GM23338 (cell line): ENCODE results near the gene CAPN8. TPM values are rescaled to one million over a fixed set of nuclear protein-coding genes. Genes with fewer than 3 reads are reported as not detected.

Experiments
- ATAC-seq: fragments of 200-7000 bp; cut with Tn5 transposase; 3 replicates; pipeline ENCODE4 v1.9.1; 2020
- DNase-seq: peaks from one replicate; pipeline ENCODE4 v3.0.0-alpha.2; 2015; ENCODE audit warnings: low spot score
- H2AFZ ChIP-seq: fragments of 200-600 bp; sonication (generic); 2 replicates; pipeline ENCODE4 v1.8.0; 2016; ENCODE audit warnings: antibody characterized with exemption, mild to moderate bottlenecking, moderate library complexity
- H3F3A ChIP-seq: fragments of 200-600 bp; sonication (generic); replicated peaks from 2 replicates; pipeline ENCODE4 v1.8.0; 2017; ENCODE audit warnings: antibody characterized with exemption, mixed run types, low read depth
- H3K27ac ChIP-seq: fragments of 200-600 bp; sonication (generic); 2 replicates; pipeline ENCODE4 v1.6.1; 2016; ENCODE audit warnings: low read depth
- H3K27me3 ChIP-seq: fragments of 200-600 bp; sonication (generic); 2 replicates; pipeline ENCODE4 v1.8.0; 2016; ENCODE audit warnings: mild to moderate bottlenecking, mixed run types, moderate library complexity; ENCODE audit not compliant: insufficient read depth
- H3K36me3 ChIP-seq: fragments of 200-600 bp; sonication (generic); 2 replicates; pipeline ENCODE4 v1.8.0; 2016; ENCODE audit warnings: mild to moderate bottlenecking; ENCODE audit not compliant: insufficient read depth
- H3K4me1 ChIP-seq: fragments of 200-600 bp; sonication (generic); 2 replicates; pipeline ENCODE4 v1.8.0; 2016; ENCODE audit warnings: mild to moderate bottlenecking, moderate library complexity; ENCODE audit not compliant: insufficient read depth
- H3K4me2 ChIP-seq: fragments of 200-600 bp; sonication (generic); 2 replicates; pipeline ENCODE4 v1.7.1; 2017; ENCODE audit warnings: mixed run types
- H3K4me3 ChIP-seq: fragments of 200-600 bp; sonication (generic); 2 replicates; pipeline ENCODE4 v1.6.1; 2016; ENCODE audit warnings: mixed run types
- H3K79me2 ChIP-seq: fragments of 200-600 bp; sonication (generic); replicated peaks from 2 replicates; pipeline ENCODE4 v1.8.0; 2017; ENCODE audit warnings: mild to moderate bottlenecking; ENCODE audit not compliant: insufficient read depth
- H3K9me2 ChIP-seq: fragments of 200-600 bp; sonication (generic); 2 replicates; pipeline ENCODE4 v1.8.0; 2017; ENCODE audit not compliant: insufficient read depth
- H4K20me1 ChIP-seq: fragments of 200-600 bp; sonication (generic); replicated peaks from 2 replicates; pipeline ENCODE4 v1.8.0; 2017; ENCODE audit warnings: mild to moderate bottlenecking; ENCODE audit not compliant: insufficient read depth
- H3K27ac Mint-ChIP-seq: 2 replicates; pipeline ENCODE4 v1.8.0; 2020; ENCODE audit warnings: inconsistent platforms, mild to moderate bottlenecking, moderate library complexity, mixed read lengths
- H3K27me3 Mint-ChIP-seq: 3 replicates; pipeline ENCODE4 v1.8.0; 2022; ENCODE audit warnings: low read depth, mild to moderate bottlenecking, moderate library complexity, mixed read lengths, inconsistent platforms; ENCODE audit not compliant: insufficient read depth, poor library complexity
- H3K36me3 Mint-ChIP-seq: 3 replicates; pipeline ENCODE4 v1.8.0; 2021; ENCODE audit warnings: low read depth, mild to moderate bottlenecking, inconsistent platforms, moderate library complexity, mixed read lengths
- H3K4me1 Mint-ChIP-seq: 3 replicates; pipeline ENCODE4 v1.8.0; 2020; ENCODE audit warnings: mild to moderate bottlenecking, inconsistent platforms, mixed read lengths
- H3K4me3 Mint-ChIP-seq: 3 replicates; pipeline ENCODE4 v1.8.0; 2021; ENCODE audit warnings: moderate library complexity, mild to moderate bottlenecking, inconsistent platforms, mixed read lengths
- H3K9me3 Mint-ChIP-seq: 3 replicates; pipeline ENCODE4 v1.8.0; 2020; ENCODE audit warnings: moderate library complexity, mild to moderate bottlenecking, inconsistent platforms, mixed read lengths
- CREB1 ChIP-seq: fragments of 250-450 bp; sonication (Bioruptor Pico); IDR thresholded peaks from 2 replicates; pipeline ENCODE4 v1.5.0; 2020; ENCODE audit warnings: low read depth, mild to moderate bottlenecking, moderate library complexity
- ETS1 ChIP-seq: IDR thresholded peaks from 2 replicates; pipeline ENCODE4 v1.6.1; 2016; ENCODE audit warnings: antibody characterized with exemption
- EZH2 ChIP-seq: fragments of 200-600 bp; sonication (generic); IDR thresholded peaks from one replicate; pipeline ENCODE4 v1.8.0; 2017; ENCODE audit warnings: antibody characterized with exemption, mild to moderate bottlenecking, low read depth; ENCODE audit not compliant: unreplicated experiment
- EZH2phosphoT487 ChIP-seq: fragments of 200-600 bp; sonication (generic); IDR thresholded peaks from one replicate; pipeline ENCODE4 v1.8.1; 2018; ENCODE audit warnings: antibody characterized with exemption; ENCODE audit not compliant: unreplicated experiment
- JUNB ChIP-seq: IDR thresholded peaks from one replicate; pipeline ENCODE4 v1.6.1; 2016; ENCODE audit warnings: antibody characterized with exemption; ENCODE audit not compliant: unreplicated experiment
- NANOG ChIP-seq: IDR thresholded peaks from 2 replicates; pipeline ENCODE4 v1.6.1; 2016; ENCODE audit warnings: antibody characterized with exemption, borderline replicate concordance
- POLR2AphosphoS5 ChIP-seq: IDR thresholded peaks from 2 replicates; pipeline ENCODE4 v1.6.1; 2016; ENCODE audit warnings: antibody characterized with exemption, low read depth
- REST ChIP-seq: IDR thresholded peaks from one replicate; pipeline ENCODE4 v1.6.1; 2018; ENCODE audit warnings: antibody characterized with exemption; ENCODE audit not compliant: unreplicated experiment
- STAT1 ChIP-seq: IDR thresholded peaks from one replicate; pipeline ENCODE4 v1.6.1; 2016; ENCODE audit warnings: antibody characterized with exemption; ENCODE audit not compliant: unreplicated experiment
- ZNF114 ChIP-seq: fragments of 250-450 bp; sonication (Bioruptor Pico); IDR thresholded peaks from 2 replicates; pipeline ENCODE4 v1.5.0; 2020; ENCODE audit warnings: mild to moderate bottlenecking, moderate library complexity
- ZNF331 ChIP-seq: fragments of 250-450 bp; sonication (Bioruptor Pico); IDR thresholded peaks from 2 replicates; pipeline ENCODE4 v1.5.0; 2020; ENCODE audit warnings: low read depth, mild to moderate bottlenecking, moderate library complexity
- ZNF462 ChIP-seq: fragments of 250-450 bp; sonication (Bioruptor Pico); IDR thresholded peaks from 2 replicates; pipeline ENCODE4 v1.5.0; 2020; ENCODE audit warnings: mild to moderate bottlenecking, moderate library complexity
- polyA plus RNA-seq: library from polyadenylated mRNA; unstranded; fragments of >200 nt; fragmentation: Nextera tagmentation; extraction: Ambion mirVana; gene quantifications from 2 replicates; pipeline ENCODE4 v1.2.1, GENCODE V29; 2016
- total RNA-seq: library from RNA; depleted of rRNA; stranded (reverse); fragments of >200 nt; shearing (Covaris generic); gene quantifications from 2 replicates; pipeline ENCODE4 v1.2.3, GENCODE V29; 2014
- TF ChIP-seq, protein P1 (sequence below), 2 experiments: fragments of 200-600 bp in 1 of 2; sonication (generic) in 1 of 2; conservative IDR thresholded peaks; 2 replicates each; pipeline versions ENCODE4 v1.5.1 to v1.6.1; 2016 to 2017; ENCODE audit warnings: antibody characterized with exemption in 2 of 2, low read depth in 2 of 2, mild to moderate bottlenecking in 2 of 2, moderate library complexity in 1 of 2

Gene CAPN8
- total and polyA plus RNA-seq, 2 experiments from 2014 or later: not detected

GRCh38 chr1:223707256-223708000 is 41.9 kb upstream of the CAPN8 start:
- Histone ChIP-seq H3K4me2 (no peak overlapping the region), H3K79me2 (no peaks in the 10 kb centered on the region), H3K4me3 (no peak overlapping the region), H2AFZ (0 out of 2 replicates have a peak overlapping the region, but pooled peaks have one; percentile 72), H3K4me1 (no peaks in the 10 kb centered on the region; the same call in 1 of the 2 replicates), H3F3A (no peaks in the 10 kb centered on the region), H4K20me1 (no peaks in the 10 kb centered on the region), H3K27ac (no peak overlapping the region), H3K27me3 (peaks cover 14% of the 10 kb centered on the region), H3K36me3 (no peaks in the 10 kb centered on the region), H3K9me2 (no peaks in the 10 kb centered on the region)
- peak; percentile 19; the same call in 2 of the 3 replicates for ATAC-seq
- no peak overlapping the region for H3K27ac Mint-ChIP-seq
- TF ChIP-seq POLR2AphosphoS5 (no peak), ZNF331 (CRISPR knock-in tag) (no peak), ETS1 (no peak), STAT1 (no peak), JUNB (no peak), REST (no peak), ZNF462 (CRISPR knock-in tag) (no peak), CREB1 (CRISPR knock-in tag) (no peak), EZH2 (no peak), ZNF114 (CRISPR knock-in tag) (no peak), EZH2phosphoT487 (no peak), NANOG (no peak)
- TF ChIP-seq, protein P1, sequence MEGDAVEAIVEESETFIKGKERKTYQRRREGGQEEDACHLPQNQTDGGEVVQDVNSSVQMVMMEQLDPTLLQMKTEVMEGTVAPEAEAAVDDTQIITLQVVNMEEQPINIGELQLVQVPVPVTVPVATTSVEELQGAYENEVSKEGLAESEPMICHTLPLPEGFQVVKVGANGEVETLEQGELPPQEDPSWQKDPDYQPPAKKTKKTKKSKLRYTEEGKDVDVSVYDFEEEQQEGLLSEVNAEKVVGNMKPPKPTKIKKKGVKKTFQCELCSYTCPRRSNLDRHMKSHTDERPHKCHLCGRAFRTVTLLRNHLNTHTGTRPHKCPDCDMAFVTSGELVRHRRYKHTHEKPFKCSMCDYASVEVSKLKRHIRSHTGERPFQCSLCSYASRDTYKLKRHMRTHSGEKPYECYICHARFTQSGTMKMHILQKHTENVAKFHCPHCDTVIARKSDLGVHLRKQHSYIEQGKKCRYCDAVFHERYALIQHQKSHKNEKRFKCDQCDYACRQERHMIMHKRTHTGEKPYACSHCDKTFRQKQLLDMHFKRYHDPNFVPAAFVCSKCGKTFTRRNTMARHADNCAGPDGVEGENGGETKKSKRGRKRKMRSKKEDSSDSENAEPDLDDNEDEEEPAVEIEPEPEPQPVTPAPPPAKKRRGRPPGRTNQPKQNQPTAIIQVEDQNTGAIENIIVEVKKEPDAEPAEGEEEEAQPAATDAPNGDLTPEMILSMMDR (conservative IDR thresholded peaks at IDR 0.05; ENCODE audit: low read depth in 2 of 2): no peak
- H3K9me3 Mint-ChIP-seq: no peaks in the 10 kb centered on the region
- no peaks in the 10 kb centered on the region; the same call in 2 of the 3 replicates for H3K36me3 Mint-ChIP-seq
- DNase-seq: peak; percentile 35
- H3K4me1 Mint-ChIP-seq: peaks cover 16% of the 10 kb centered on the region
- no peak overlapping the region for H3K4me3 Mint-ChIP-seq
- H3K27me3 Mint-ChIP-seq: peaks cover 18% of the 10 kb centered on the region
